Activated naive CD8-positive, alpha-beta T cell treated with anti-CD3 and anti-CD28 coated beads, Interleukin-2, amount 10 ng/mL, durations not matched to agents 7 days and 5 days (primary cell): ENCODE results near the gene GGCX. TPM values are rescaled to one million over a fixed set of nuclear protein-coding genes. Genes with fewer than 3 reads are reported as not detected.
A peak's percentile ranks its signal among the peaks of the same experiment; 100 is the strongest.

Source experiments
- ATAC-seq: fragments of 150-1000 bp; cut with Tn5 transposase; one replicate; pipeline ENCODE4 v1.10.0; 2021; ENCODE audit warnings: low read depth, moderate library complexity
- POLR2A ChIA-PET: fragments of 350-600 bp; sonication (Branson Sonifier 250); formaldehyde crosslinking; loops from one replicate; lab custom pipeline; 2021; ENCODE audit warnings: antibody characterized with exemption; lab: Charles Lee
- DNase-seq: peaks from one replicate; pipeline ENCODE4 v3.0.0; 2021
- H3K27ac Mint-ChIP-seq: one replicate; pipeline ENCODE4 v1.8.0; 2022; ENCODE audit warnings: mild to moderate bottlenecking, mixed read lengths
- H3K27me3 Mint-ChIP-seq: one replicate; pipeline ENCODE4 v1.8.0; 2022; ENCODE audit warnings: mild to moderate bottlenecking, moderate library complexity, mixed read lengths
- H3K36me3 Mint-ChIP-seq: one replicate; pipeline ENCODE4 v1.8.0; 2021; ENCODE audit warnings: mild to moderate bottlenecking, mixed read lengths
- H3K4me1 Mint-ChIP-seq: one replicate; pipeline ENCODE4 v1.8.0; 2021; ENCODE audit warnings: mixed read lengths
- H3K4me3 Mint-ChIP-seq: one replicate; pipeline ENCODE4 v1.8.0; 2022; ENCODE audit warnings: mild to moderate bottlenecking, moderate library complexity, mixed read lengths
- H3K9me3 Mint-ChIP-seq: one replicate; pipeline ENCODE4 v1.8.0; 2021; ENCODE audit warnings: mixed read lengths
- total RNA-seq, 2 experiments: library from RNA; stranded (reverse); gene quantifications; one replicate each; pipeline ENCODE4 v1.2.3, GENCODE V29; 2021

Gene GGCX
- total RNA-seq, 2 experiments from 2014 or later: 24.8 to 26.8 TPM

DNA sequence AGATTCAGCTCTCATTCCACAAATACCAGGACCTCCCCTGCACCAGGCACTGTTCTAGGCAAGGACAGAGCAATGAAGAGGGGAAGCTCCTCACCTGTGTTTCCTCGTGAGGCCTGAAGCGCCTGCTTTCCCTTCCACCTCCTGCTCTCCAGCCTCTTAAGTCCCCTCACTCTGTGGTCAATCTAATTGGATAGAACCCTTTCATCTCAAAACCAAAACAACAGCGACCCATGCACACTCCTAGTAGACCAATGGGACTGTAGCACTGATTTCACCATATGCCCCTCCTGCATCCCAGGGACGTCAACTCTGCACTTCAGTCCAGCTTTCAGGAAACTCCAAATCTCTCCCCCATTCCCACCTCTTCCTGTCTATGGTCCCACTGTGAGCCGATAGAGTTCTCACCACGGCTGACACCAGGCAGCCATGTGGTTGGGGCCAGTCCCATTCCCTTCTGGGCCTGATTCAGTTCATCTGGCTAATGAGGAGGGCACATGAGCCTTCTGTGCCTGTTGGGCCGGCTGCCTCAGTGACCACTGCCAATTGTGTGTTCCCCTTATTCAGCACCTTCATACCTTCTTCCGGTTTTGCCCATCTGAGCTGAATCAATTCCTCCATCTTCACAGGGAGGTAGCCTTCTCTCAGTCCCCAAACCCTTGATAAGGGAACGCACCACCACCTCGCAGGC is 55.6 kb downstream of the GGCX start:
- no peak overlapping the region for H3K4me3 Mint-ChIP-seq
- no peaks in the 10 kb centered on the region for H3K4me1 Mint-ChIP-seq
- peaks cover 3% of the 10 kb centered on the region for H3K27me3 Mint-ChIP-seq
- DNase-seq: no peak
- ATAC-seq: no peak
- no peaks in the 10 kb centered on the region for H3K9me3 Mint-ChIP-seq
- POLR2A ChIA-PET: no interaction called here
- no peak overlapping the region for H3K27ac Mint-ChIP-seq
- no peaks in the 10 kb centered on the region for H3K36me3 Mint-ChIP-seq

DNA sequence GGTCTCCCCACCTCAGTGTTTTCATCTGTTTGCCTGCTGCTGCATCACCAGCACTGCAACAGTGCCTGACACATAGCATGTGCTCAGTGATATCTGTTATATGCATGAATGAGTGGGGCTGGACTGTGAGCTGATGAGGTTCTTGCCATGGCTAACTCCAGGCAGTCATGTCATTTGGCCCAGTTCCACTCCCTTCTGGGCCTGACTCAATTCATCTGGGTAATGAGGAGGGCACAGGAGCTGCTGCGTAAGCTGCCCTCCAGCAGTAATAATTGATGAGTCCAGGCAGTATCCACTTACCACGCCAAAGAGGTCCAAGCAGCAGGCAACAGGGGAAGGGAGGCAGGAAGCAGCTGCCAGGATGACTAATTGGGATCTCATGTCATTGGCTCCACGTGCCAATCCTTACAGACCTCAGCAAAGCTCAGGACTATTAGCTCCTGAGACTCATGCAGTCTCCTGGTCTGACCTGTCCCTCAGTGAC is 56.5 kb downstream of the GGCX start:
- DNase-seq (peak; percentile 1), ATAC-seq (no peak)
- Mint-ChIP-seq H3K4me3 (no peak overlapping the region), H3K9me3 (no peaks in the 10 kb centered on the region), H3K27ac (no peak overlapping the region), H3K36me3 (no peaks in the 10 kb centered on the region), H3K4me1 (no peaks in the 10 kb centered on the region), H3K27me3 (peaks cover 6% of the 10 kb centered on the region)
- POLR2A ChIA-PET: no interaction called here

DNA sequence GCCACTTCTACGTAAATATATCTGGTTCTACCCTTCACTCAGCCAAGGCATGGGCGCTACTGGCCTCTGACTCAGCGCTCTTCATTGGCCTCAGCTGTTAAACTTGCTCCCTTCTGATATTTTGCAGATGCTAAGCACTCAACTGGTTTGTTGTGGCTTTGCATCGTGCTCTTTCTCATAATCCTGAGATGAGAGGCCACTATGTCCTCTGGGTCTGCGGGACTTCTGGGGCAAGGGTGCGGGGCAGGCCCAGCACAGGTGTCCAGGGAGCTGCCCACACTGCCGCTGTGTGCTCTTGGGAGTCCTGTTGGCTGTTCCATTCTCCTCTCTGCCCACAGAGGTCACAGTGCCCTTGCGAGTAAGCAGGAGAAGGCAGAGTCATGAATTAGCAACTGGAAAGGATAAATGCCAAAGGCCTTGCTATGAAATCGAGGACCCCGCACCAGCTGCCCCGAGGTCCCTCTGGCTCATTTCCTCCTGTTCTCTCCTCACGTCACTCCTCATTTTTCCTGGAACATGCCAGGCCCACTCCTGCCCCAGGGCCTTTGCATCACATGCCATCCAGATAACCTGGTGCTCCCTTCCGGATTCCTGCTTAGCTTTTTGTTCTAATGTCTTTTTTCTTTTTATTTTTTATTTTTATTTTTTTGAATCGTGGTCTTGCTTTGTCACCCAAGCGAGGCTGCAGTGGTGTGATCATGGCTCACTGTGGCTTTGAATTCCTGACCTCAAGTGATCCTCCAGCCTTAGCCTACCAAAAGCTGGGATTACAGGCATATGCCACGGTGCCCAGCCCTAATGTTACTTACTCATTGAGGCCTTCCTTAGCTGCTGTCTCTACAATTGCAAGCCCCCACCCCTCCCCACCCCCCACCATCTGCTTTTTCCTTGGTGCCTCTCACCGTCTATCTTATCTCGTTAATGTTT is 57.2 kb downstream of the GGCX start:
- Mint-ChIP-seq H3K27ac (no peak overlapping the region), H3K4me3 (no peak overlapping the region), H3K4me1 (no peaks in the 10 kb centered on the region), H3K9me3 (no peaks in the 10 kb centered on the region), H3K27me3 (peaks cover 6% of the 10 kb centered on the region), H3K36me3 (no peaks in the 10 kb centered on the region)
- DNase-seq: peak; percentile 10
- POLR2A ChIA-PET: no interaction called here
- no peak for ATAC-seq

DNA sequence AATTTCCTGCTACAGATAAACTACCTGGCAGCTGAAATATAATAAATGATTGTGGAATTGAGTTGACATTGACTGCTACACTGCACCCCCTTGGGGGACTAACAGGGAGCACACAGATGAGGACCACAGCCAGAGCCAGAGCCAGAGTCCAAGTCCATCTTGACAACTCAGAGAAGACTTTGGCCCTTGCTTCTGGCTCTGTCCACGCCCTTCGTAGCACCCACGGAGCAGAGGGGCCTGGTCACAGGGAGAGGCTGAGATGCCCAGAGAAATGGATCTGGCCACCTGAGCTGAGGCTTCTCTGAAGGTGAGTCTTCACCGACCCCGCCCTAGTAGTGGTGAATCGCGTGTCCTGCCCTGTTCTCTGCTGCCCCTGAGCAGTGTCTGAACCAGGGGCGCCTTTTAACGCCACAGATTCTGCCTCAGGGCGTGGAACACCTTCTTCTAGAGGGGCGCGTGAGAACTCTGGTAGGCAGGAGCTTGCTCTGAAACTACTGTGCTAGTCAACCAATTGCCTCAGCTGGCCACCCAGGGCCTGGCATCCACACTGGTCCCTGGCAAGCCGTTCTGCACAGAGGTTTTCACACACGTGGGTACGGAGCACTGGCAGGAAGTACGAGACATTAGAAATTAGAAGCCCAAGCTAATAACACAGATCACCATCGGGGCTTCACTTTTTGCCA is 58.0 kb downstream of the GGCX start:
- Mint-ChIP-seq H3K4me1 (peaks cover 2% of the 10 kb centered on the region), H3K36me3 (no peaks in the 10 kb centered on the region), H3K27me3 (peaks cover 6% of the 10 kb centered on the region), H3K9me3 (no peaks in the 10 kb centered on the region), H3K4me3 (no peak overlapping the region), H3K27ac (no peak overlapping the region)
- peak; percentile 16 for DNase-seq
- no peak for ATAC-seq
- POLR2A ChIA-PET: no interaction called here

DNA sequence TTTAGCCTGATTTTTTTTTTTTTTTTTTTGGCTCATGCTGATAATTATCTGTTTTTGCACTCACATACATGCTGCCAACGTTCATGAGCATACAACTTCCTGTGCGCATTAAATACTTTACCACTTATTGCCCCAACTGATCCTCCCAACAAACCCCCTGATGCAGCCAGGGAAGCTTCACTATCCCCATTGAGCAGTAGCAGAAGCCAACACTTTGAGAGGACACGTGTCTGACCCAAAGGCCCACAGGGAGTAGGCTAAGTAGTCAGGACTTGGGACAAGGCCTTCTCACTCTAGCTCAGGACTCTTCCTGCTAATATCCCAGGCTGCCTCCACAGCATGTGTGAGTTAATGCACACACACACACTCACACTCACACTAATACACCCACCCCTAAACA is 58.6 kb downstream of the GGCX start:
- no peak overlapping the region for H3K27ac Mint-ChIP-seq
- peaks cover 2% of the 10 kb centered on the region for H3K4me1 Mint-ChIP-seq
- peaks cover 6% of the 10 kb centered on the region for H3K27me3 Mint-ChIP-seq
- POLR2A ChIA-PET: no interaction called here
- ATAC-seq (no peak), DNase-seq (peak; percentile 10)
- H3K4me3 Mint-ChIP-seq: no peak overlapping the region
- H3K36me3 Mint-ChIP-seq: no peaks in the 10 kb centered on the region
- H3K9me3 Mint-ChIP-seq: no peaks in the 10 kb centered on the region

DNA sequence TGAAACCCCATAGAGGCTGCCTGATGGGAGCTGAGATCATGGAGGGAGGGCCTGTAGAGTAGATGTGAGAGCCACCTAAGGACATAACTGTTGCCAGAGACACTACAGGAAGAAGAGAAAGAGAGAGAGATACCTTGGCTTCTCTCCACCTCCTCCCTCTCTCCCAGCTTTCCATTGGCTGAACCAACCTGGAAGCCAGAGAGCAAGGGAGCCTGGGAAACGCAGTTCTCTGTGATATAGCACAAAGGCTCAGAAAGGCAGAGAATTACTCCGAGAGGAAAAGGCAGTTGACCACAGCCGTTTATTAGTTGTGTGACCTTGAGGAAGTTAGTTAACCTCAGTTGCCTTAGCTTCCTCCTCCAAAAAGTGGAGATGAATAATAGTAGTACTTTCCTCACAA is 60.0 kb downstream of the GGCX start:
- Mint-ChIP-seq H3K4me3 (no peak overlapping the region), H3K9me3 (no peaks in the 10 kb centered on the region), H3K27me3 (peaks cover 6% of the 10 kb centered on the region), H3K36me3 (no peaks in the 10 kb centered on the region), H3K27ac (no peak overlapping the region), H3K4me1 (peaks cover 2% of the 10 kb centered on the region)
- ATAC-seq: no peak
- DNase-seq: no peak
- POLR2A ChIA-PET: no interaction called here

DNA sequence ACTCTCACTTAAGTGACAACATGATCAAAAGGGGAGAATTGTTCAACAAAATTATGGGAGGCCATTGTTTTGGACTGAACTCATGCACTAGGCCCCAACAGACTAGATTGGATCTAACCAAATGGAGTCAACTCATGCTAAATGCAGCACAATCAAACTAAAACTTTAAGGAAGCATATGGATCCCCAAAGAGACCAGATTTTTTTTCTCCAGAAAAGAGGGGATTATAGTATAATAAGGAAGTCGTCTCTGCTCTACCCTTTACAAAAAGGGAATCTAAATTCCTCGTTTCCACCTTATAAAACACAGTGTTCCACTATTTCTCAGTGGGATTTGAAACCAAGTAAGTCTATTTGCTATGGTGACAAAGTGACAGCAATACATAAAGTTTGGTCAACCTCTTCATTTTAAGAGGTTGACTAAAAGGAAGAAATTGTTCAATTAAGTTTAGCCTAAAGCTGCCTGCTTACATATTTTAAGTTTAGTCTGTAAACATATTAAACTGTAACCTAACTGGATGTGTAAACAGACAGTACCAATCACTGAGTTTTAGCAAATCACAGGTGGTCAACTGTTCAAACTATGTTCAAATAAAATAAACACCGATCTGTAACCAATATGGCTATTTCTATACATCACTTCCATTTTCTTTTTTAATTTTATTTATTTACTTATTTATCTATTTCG is 63.2 kb downstream of the GGCX start:
- Mint-ChIP-seq H3K4me1 (peaks cover 2% of the 10 kb centered on the region), H3K27ac (peak overlapping the region; percentile 38), H3K9me3 (no peaks in the 10 kb centered on the region), H3K36me3 (no peaks in the 10 kb centered on the region), H3K27me3 (peaks cover 6% of the 10 kb centered on the region), H3K4me3 (no peak overlapping the region)
- POLR2A ChIA-PET: no interaction called here
- ATAC-seq: no peak
- DNase-seq: no peak

DNA sequence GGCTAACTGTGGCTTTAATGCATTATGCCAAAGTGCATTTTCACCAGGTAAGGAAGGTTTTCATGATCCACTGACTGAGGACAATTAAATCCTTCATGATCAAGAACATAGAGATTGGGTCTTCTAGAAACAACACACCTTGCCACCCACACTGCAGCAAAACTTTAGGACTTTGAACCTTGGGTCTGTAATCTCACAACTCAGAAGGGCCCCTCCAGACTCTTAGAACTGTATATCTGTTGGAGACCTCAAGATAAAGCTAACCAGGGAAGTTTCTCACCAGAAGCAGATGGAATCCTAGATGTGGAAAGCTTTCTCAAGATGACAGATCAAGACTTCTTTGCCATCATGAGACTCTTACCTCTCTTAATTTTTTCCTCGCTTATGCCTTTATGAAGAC is 64.9 kb downstream of the GGCX start:
- POLR2A ChIA-PET: no interaction called here
- DNase-seq (no peak), ATAC-seq (no peak)
- peaks cover 2% of the 10 kb centered on the region for H3K4me1 Mint-ChIP-seq
- no peaks in the 10 kb centered on the region for H3K9me3 Mint-ChIP-seq
- H3K27me3 Mint-ChIP-seq: peaks cover 3% of the 10 kb centered on the region
- H3K27ac Mint-ChIP-seq: no peak overlapping the region
- H3K4me3 Mint-ChIP-seq: no peak overlapping the region
- no peaks in the 10 kb centered on the region for H3K36me3 Mint-ChIP-seq

Other genes starting within 250 kb of the GGCX start
- gene TGOLN2, start 233.5 kb downstream of the GGCX start, total RNA-seq: 100 to 1,000 TPM; 144 to 148 TPM
- 10 to 100 TPM; 28.8 to 29.7 TPM for gene RETSAT, start 207.0 kb downstream of the GGCX start, total RNA-seq
- 10 to 100 TPM; 23.1 to 26.4 TPM for gene ELMOD3, start 206.7 kb downstream of the GGCX start, total RNA-seq
- 100 to 1,000 TPM; 263 to 279 TPM for gene CAPG, start 151.1 kb downstream of the GGCX start, total RNA-seq
- 1 to 10 TPM in 1 of 2 experiments, under 1 TPM in 1; 0.94 to 1.4 TPM for gene SH2D6, start 142.8 kb downstream of the GGCX start, total RNA-seq
- 100 to 1,000 TPM; 218 to 222 TPM for gene MAT2A, start 22.3 kb downstream of the GGCX start, total RNA-seq
- gene VAMP8, start 16.1 kb upstream of the GGCX start, total RNA-seq: 100 to 1,000 TPM; 128 to 135 TPM
- 10 to 100 TPM; 66.7 to 70.8 TPM for gene VAMP5, start 22.9 kb upstream of the GGCX start, total RNA-seq
- gene RNF181, start 34.3 kb upstream of the GGCX start, total RNA-seq: 10 to 100 TPM; 96.4 to 97.4 TPM
- 1 to 10 TPM; 5.3 to 7.0 TPM for gene TMEM150A, start 41.2 kb upstream of the GGCX start, total RNA-seq
- gene C2orf68, start 50.6 kb upstream of the GGCX start, total RNA-seq: 10 to 100 TPM; 54.7 to 61.2 TPM
- gene USP39, start 54.7 kb upstream of the GGCX start, total RNA-seq: 10 to 100 TPM; 72.8 to 75.2 TPM
- not detected for gene SFTPB, start 106.7 kb upstream of the GGCX start, total RNA-seq
- 10 to 100 TPM; 22.0 to 27.5 TPM for gene GNLY, start 132.9 kb upstream of the GGCX start, total RNA-seq
- gene ATOH8, start 192.5 kb upstream of the GGCX start, total RNA-seq: not detected